ENCODE data around the gene NOTUM.

DNA sequence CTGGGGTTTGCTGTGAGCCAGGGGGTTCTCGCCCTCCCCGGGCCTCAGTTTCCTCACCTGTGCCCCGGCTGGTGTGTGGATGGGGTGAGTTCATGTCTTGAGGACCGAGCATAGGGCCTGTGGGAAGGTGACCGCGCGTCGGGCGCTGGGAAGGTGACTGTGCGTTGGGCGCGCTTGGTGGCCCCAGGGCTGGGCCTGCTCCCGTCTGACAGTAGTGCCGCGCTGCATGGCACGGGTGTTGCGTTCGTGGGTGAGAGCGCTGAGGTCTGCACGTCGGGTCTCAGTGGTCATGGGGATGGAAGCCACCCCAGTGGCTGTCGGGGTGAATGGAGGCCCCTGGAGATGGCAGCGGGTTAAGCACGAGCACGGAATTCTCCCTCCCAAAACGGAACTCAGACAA lies 25.6 kb upstream of the NOTUM start:
- TF ChIP-seq CTCF (conservative IDR thresholded peaks at IDR 0.05; ENCODE audit: low read depth, low read length) (no peak), EZH2 (IDR thresholded peaks at IDR 0.05; ENCODE audit: borderline replicate concordance, low read depth, low read length, poor library complexity, severe bottlenecking) (no peak)

Measured in A673 (cell line).